Mucosa of descending colon (tissue), 3 donors: ENCODE measurements around the gene KNSTRN. TPM values are rescaled to one million over a fixed set of nuclear protein-coding genes. Genes with fewer than 3 reads are reported as not detected.

Experiments
- ATAC-seq: fragments of 200-7000 bp; cut with Tn5 transposase; one replicate; pipeline ENCODE4 v1.9.1; 2020; ENCODE audit warnings: mild to moderate bottlenecking, moderate library complexity
- DNase-seq, 3 donors: peaks; one replicate each; pipeline ENCODE4 v3.0.0-alpha.2; 2020
- H3K36me3 ChIP-seq: fragments of 200-600 bp; one replicate; pipeline ENCODE4 v1.8.0; 2021; ENCODE audit warnings: low read depth, mild to moderate bottlenecking
- H3K4me1 ChIP-seq: fragments of 200-600 bp; one replicate; pipeline ENCODE4 v1.8.0; 2021; ENCODE audit warnings: low read depth, mild to moderate bottlenecking
- H3K4me3 ChIP-seq: fragments of 200-600 bp; one replicate; pipeline ENCODE4 v1.8.0; 2021; ENCODE audit warnings: mild to moderate bottlenecking
- H3K9me3 ChIP-seq: fragments of 200-600 bp; one replicate; pipeline ENCODE4 v1.8.0; 2021; ENCODE audit warnings: mild to moderate bottlenecking
- CTCF ChIP-seq: fragments of 200-600 bp; IDR thresholded peaks from one replicate; pipeline ENCODE4 v1.8.0; 2022; ENCODE audit warnings: antibody characterized with exemption, mild to moderate bottlenecking
- intact Hi-C, 2 donors: fragments of 100-400 bp; cut with DNase I in 1 of 2; cut with micrococcal nuclease in 1 of 2; formaldehyde crosslinking; loops; one replicate each; pipeline versions ENCODE4 v1.11.0 to v1.11.1; 2022; cut with DNase I, micrococcal nuclease
- total RNA-seq, 3 donors: library from RNA; stranded (reverse); fragmentation: NEBNext Ultra II Directional in 2 of 3; extraction: Animal tissue kit (Norgen Biotek cat#: 25700) in 2 of 3; gene quantifications; one replicate each; pipeline versions ENCODE4 v1.2.1 to v1.2.4, GENCODE V29; 2021 to 2023
- donor health status: DM: no; HTN: no; CAD: no; lungs with moderate emphysema.
- donor health status: DM: no; HTN: no; CAD: no.
- donor health status: DM: no; HTN: yes; CAD: no.

KNSTRN gene
- total RNA-seq, 3 donors from 2014 or later = 9.4 to 16.4 (median 10.5) TPM

- Histone ChIP-seq H3K4me1 (peaks cover 51% of the 10 kb centered on the region), H3K9me3 (no peaks in the 10 kb centered on the region), H3K36me3 (no peaks in the 10 kb centered on the region), H3K4me3 (no peak overlapping the region)
- TF ChIP-seq CTCF = no peak
- peak; percentile 88 to 90 (median 88) for DNase-seq
- peak; percentile 62 for ATAC-seq
- intact Hi-C loops = no loop called here
Measured at GRCh38 chr15:40347559-40348473, 34.7 kb upstream of the KNSTRN start.

GRCh38 chr15:40348474-40348870, 34.0 kb upstream of the KNSTRN start:
- ATAC-seq (no peak), DNase-seq (no peak)
- intact Hi-C loops = no loop called here
- no peaks in the 10 kb centered on the region for H3K9me3 ChIP-seq
- no peak overlapping the region for H3K4me3 ChIP-seq
- H3K4me1 ChIP-seq = peaks cover 45% of the 10 kb centered on the region
- H3K36me3 ChIP-seq = no peaks in the 10 kb centered on the region
- TF ChIP-seq CTCF = no peak

GRCh38 chr15:40349163-40349562, 33.4 kb upstream of the KNSTRN start:
- Histone ChIP-seq H3K4me3 (no peak overlapping the region), H3K4me1 (peaks cover 42% of the 10 kb centered on the region), H3K36me3 (no peaks in the 10 kb centered on the region), H3K9me3 (no peaks in the 10 kb centered on the region)
- no peak for TF ChIP-seq CTCF
- peak; percentile 20 for ATAC-seq
- intact Hi-C loops = no loop called here
- DNase-seq = peak; percentile 73 to 79 (median 77)

- intact Hi-C loops = no loop called here
- TF ChIP-seq CTCF = no peak
- H3K4me3 ChIP-seq = peak overlapping the region; percentile 59
- DNase-seq (peak in 2 of 3 donors; percentile 46 to 58), ATAC-seq (no peak)
- H3K4me1 ChIP-seq = peaks cover 31% of the 10 kb centered on the region
- H3K36me3 ChIP-seq = no peaks in the 10 kb centered on the region
- no peaks in the 10 kb centered on the region for H3K9me3 ChIP-seq
Measured at GRCh38 chr15:40352281-40352901, 30.1 kb upstream of the KNSTRN start.

GRCh38 chr15:40353697-40354096, 28.8 kb upstream of the KNSTRN start:
- no peaks in the 10 kb centered on the region for H3K9me3 ChIP-seq
- DNase-seq = peak; percentile 81 to 87 (median 85)
- intact Hi-C loops = no loop called here
- H3K4me3 ChIP-seq = no peak overlapping the region
- TF ChIP-seq CTCF = no peak
- peak; percentile 52 for ATAC-seq
- no peaks in the 10 kb centered on the region for H3K36me3 ChIP-seq
- H3K4me1 ChIP-seq = peaks cover 24% of the 10 kb centered on the region
